GM21619 (cell line): ENCODE measurements around the gene SORCS2.

Source experiments
- ATAC-seq: cut with Tn5 transposase; IDR thresholded peaks from one replicate; pipeline ENCODE4 v1.9.1; 2021; ENCODE audit not compliant: unreplicated experiment

SORCS2 gene

GRCh38 chr4:7709431-7709830 lies 517.1 kb downstream of the SORCS2 start:
- no peak for ATAC-seq

DNA sequence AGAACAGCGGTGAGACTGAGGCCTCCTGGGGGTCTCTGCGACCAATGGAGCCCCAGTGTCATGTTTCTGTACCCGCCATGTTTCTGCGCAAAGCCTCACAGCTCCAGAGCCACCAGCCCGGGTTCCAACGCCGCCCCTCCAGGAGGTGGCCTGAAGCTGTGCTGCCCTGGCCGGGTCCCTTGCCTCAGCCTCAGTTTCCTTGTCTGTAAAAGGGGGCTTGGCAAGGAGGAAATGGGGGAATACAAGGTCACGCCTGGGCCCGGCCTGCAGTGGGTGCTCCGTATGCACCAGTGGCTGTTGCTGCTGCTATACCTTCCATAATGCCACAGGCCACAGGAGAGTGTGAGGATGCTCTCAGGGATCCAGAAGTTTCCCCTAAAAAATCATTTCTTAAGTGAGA lies 517.8 kb downstream of the SORCS2 start:
- no peak for ATAC-seq

DNA sequence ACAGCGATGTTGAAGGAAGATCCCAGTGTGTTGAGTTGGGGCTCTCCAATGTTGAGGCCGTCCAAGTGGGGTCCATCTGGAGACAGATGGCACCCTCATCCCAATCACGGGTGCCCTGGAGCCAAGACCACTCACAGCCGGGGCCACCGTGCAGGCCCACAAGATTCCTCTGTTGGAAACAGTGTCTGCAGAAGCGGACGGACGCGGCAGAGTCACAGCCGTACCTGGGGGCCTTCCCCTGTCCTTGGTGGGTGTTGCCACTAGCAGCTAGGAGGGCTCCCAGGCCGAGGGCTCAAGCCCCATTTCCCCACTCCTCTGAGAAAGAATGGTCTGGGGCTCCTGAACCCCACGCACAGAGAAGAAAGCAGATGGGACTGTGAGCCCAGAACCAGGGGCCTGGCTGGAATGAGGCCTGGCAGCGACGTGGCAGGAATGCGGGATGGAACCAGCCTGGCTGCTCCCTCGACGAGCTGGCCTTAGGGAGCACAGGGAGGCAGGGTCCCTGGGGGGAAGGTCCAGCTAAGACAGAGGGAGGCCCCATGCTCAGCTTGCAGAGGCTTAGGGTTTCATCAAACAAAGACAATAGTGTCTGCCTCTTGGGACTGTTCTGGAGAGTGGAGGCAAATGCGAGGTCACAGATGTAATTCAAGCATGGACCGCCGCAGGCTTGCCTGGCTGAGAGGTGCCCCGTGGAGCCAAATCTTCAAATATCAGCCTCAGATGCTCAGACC lies 518.4 kb downstream of the SORCS2 start:
- no peak for ATAC-seq

GRCh38 chr4:7711307-7711963 lies 519.1 kb downstream of the SORCS2 start:
- ATAC-seq = no peak

GRCh38 chr4:7712021-7712671 lies 519.8 kb downstream of the SORCS2 start:
- ATAC-seq = no peak

DNA sequence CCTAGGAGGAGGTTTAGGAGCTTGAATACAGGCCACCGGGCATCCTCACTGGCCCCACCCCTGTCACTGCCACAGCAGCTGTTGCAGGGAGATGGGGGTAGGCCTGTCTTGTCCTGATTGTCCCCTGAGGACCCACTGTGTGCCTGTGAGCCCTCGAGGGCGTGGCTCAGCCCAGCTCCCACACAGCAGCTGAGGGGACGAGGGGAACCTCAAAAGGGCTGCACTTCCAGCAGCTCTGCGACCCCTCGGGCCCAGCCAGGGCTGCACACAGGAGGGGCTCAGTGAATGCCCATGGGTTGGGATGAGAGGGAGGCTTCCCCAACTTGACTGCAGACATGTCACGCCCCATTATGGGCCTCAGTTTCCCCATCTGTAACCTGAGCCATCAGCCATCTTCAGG lies 521.4 kb downstream of the SORCS2 start:
- no peak for ATAC-seq

GRCh38 chr4:7714176-7714575 lies 521.8 kb downstream of the SORCS2 start:
- ATAC-seq = no peak

DNA sequence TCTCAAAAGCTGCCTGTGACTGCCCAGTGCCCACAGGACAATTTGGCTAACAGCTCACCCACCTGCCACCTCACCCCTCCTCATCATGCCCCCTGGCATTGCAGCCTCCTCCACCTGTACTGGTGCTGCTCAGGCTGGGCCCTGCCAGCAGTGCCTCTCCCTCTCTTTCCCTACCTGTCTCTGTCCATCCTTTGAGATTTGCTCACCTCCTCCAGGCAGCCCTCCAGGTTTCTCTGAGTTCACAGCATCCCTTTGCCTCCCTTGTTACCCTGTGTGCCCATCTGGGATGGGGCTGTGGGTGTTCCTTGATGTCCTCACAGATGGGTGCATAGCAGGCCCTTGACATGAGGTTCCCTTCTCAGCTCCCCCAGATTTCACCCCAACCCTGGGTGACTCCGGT lies 522.4 kb downstream of the SORCS2 start:
- ATAC-seq = no peak

- ATAC-seq = no peak
These were observed 523.1 kb downstream of the SORCS2 start for GRCh38 chr4:7715271-7716009.

DNA sequence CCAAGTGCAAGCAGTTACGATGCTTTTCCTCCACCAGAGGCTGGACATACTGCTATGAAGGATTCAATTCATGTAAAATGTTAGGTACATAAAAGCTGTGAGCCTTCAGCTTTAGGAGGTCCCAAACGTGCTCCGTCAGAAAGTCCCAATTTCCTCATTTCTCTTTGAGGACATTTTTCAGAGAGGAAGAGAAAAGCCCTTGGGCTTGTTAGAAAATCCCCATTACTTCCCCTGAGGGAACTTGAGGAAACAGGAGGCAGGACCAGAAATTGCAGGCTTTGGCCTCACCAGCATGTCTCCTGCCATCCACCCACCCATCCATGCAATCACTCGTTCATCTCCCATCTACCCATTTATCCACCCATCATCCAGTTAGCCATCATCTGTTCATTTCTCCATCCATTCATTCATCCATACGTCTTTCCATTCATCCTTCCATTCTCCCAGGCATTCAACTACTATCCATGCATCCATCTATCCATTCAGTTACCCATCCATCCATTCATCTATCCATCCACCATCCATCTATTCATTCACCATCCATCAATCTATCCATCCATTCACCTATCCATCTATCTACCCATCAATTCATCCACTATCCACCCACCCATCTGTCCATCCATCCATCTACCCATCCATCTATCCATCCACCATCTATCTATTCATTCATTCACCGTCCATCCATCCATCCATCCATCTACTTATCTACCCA lies 523.8 kb downstream of the SORCS2 start:
- no peak for ATAC-seq

DNA sequence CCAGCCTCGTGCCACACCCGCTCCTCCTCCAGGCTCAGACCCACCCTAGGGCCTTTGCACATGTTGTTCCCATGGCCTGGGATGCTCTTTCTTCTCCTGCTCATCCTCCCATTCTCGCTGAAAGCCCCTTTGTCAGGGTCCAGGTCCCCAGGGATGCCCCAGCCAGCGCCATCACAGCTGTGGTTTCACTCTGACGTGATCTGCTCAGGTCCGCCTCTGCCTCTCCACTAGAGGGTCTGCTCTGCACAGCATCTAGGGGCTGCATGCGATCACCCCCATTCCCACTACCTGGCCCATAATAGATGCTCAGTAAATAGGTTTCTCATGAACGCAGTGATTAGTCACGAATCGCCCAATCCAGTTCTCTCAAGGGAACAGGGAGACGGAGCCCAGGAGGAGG lies 524.8 kb downstream of the SORCS2 start:
- ATAC-seq = no peak

- ATAC-seq = no peak
These were observed 525.7 kb downstream of the SORCS2 start for GRCh38 chr4:7717946-7718490.

- no peak for ATAC-seq
These were observed 527.2 kb downstream of the SORCS2 start for GRCh38 chr4:7719354-7720174.

DNA sequence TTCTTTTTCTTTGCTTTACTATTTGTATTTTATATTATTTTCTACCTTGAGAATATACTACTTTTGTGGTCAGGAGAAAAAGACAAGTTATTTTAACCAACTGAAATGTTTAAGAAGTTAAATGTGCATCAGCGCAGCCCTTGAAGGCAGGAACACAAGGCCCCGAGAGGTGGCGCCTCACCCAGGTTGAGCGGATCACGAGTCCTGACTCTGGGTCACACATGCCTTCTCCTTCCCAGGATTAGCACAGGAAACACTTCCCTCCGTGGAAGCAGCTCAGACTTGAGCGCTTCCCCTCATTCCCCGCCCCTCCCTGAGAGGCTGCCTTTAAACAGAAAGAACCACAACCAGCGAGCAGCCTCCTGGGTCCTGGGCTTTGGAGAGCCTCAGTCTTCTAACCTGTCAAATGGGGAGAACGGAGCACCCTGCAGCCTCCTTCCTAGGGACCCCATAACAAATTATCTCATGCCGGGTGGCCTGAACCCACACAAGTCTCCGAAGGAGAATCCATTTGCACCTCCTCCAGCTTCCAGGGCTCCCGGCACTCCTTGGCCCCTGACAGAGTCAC lies 529.7 kb downstream of the SORCS2 start:
- ATAC-seq = no peak

DNA sequence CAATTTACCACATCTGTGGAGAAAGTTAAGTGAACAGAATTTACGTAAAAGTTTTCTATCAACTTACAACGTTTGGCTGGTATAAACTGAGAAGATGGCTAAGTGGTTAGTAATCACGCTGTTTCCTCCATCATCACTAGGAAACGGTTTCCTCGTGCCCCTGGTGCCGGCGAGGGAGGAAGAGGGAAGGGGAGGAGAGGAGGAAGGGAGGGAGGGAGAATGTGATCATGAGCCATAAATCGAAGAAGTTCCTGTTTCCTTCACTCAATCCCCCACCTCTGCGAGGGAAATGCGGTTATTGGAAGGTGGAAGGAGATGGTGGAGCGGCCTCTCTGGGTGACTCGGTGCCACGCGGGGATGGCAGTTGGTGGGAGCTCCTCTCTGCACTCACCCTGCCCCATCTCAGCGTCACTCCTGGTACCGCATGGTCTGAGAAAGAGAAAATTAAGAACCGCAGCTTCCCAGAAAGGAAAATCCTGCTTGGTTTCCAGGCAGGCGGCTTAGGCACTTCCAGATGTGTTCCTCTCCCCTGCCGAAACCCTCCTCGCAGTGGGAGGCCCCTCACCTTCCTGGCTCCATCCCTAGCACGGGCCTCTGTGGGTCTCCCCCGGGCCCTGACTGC lies 530.5 kb downstream of the SORCS2 start:
- ATAC-seq = no peak

DNA sequence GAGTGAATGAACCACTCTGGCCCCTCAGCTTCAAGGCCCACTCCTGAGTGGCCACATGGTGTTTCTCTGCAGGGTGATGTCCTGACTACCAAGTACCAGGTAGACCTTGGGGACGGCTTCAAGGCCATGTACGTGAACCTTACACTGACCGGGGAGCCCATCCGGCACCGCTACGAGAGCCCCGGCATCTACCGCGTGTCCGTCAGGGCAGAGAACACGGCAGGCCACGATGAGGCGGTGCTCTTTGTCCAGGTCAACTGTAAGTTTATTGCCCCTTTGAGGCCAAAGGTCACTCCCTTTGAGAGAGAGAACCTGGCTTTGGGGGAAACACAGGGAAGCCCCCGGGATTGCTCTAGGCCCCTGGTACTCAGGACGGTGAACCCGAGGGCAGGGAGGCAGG lies 531.3 kb downstream of the SORCS2 start:
- ATAC-seq = no peak

GRCh38 chr4:7725951-7726350 lies 533.6 kb downstream of the SORCS2 start:
- ATAC-seq = no peak

DNA sequence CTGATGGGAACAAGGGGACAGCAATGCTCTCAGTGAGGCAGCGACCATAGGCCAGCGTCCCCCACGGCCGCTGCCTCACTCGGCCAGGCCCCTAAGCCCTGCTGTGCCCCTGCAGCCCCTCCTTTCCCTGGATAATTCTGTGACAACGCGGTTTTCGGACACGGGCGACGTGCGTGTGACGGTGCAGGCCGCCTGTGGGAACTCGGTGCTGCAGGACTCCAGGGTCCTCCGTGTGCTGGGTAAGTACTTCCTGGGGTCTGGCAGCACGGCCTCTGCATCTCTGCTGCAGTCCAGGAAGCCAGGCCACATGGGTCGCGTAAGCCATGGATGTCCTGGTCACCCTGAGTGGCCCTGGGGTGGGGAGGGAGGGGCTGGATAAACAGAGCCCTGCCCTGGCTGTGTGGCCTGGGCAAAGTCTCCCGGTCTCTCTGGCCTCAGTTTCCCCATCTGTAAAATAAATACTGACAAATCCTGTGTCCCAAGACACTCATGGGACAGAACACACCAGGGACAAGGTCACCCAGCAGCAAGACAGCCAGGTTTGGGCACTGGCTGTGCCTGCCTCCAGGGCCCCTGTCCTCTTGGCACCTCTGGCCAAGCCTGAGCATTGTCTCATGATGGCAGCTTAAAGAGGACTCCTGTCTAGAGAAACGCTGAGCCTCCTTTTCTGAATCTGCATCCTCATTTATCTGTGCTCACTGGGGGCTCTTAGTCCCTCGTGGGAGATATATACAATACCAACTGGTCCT lies 534.5 kb downstream of the SORCS2 start:
- no peak for ATAC-seq
